Colonic mucosa (tissue), 4 donors: ENCODE data around the gene CMPK1. TPM values are rescaled to one million over a fixed set of nuclear protein-coding genes. Genes with fewer than 3 reads are reported as not detected.
"Not testable (repeated sequence)": the region's sequence is repeated elsewhere in the genome, so short reads cannot be mapped to it uniquely, and the experiment has no call there.

Source experiments
- DNase-seq: peaks from one replicate; pipeline ENCODE4 v3.0.0-alpha.2; 2020
- H3K27ac ChIP-seq: fragments of 200-600 bp; one replicate; pipeline ENCODE4 v1.8.0; 2021
- H3K27me3 ChIP-seq: fragments of 200-600 bp; one replicate; pipeline ENCODE4 v1.8.0; 2021
- H3K36me3 ChIP-seq: fragments of 200-600 bp; one replicate; pipeline ENCODE4 v1.8.0; 2021
- H3K4me1 ChIP-seq: fragments of 200-600 bp; one replicate; pipeline ENCODE4 v1.8.0; 2021; ENCODE audit warnings: mild to moderate bottlenecking
- H3K4me3 ChIP-seq: fragments of 200-600 bp; one replicate; pipeline ENCODE4 v1.8.0; 2021
- H3K9ac ChIP-seq, 2 donors: one replicate each; pipeline ENCODE4 v1.7.0; 2013; ENCODE audit warnings: control low read depth in 2 of 2, low read depth in 2 of 2, low read length in 2 of 2
- H3K9me3 ChIP-seq: fragments of 200-600 bp; one replicate; pipeline ENCODE4 v1.8.0; 2021
- CTCF ChIP-seq: fragments of 200-600 bp; IDR thresholded peaks from one replicate; pipeline ENCODE4 v1.8.0; 2022; ENCODE audit warnings: antibody characterized with exemption, mild to moderate bottlenecking
- intact Hi-C: fragments of 100-400 bp; cut with DNase I; formaldehyde crosslinking; loops from one replicate; pipeline ENCODE4 v1.14.1; 2022
- total RNA-seq, 2 donors: library from RNA; stranded (reverse); fragmentation: NEBNext Ultra II Directional in 1 of 2; extraction: Animal tissue kit (Norgen Biotek cat#: 25700) in 1 of 2; gene quantifications; one replicate each; pipeline ENCODE4 v1.2.1, GENCODE V29; 2021
- donor health status: healthy.
- donor health status: DM: no; HTN: no; CAD: no.
- donor health status: DM: no; HTN: no; CAD: no.

Gene CMPK1
- total RNA-seq, 2 donors from 2014 or later = 172 to 254 TPM

- no peak overlapping the region for H3K9ac ChIP-seq
- no peak for DNase-seq
- no peaks in the 10 kb centered on the region for H3K36me3 ChIP-seq
- H3K4me3 ChIP-seq = no peak overlapping the region
- no peaks in the 10 kb centered on the region for H3K27me3 ChIP-seq
- intact Hi-C loops = no loop called here
- H3K27ac ChIP-seq = no peak overlapping the region
- H3K4me1 ChIP-seq = no peaks in the 10 kb centered on the region
- no peaks in the 10 kb centered on the region for H3K9me3 ChIP-seq
- no peak for TF ChIP-seq CTCF
Observed at GRCh38 chr1:47338249-47339077, 4.9 kb downstream of the CMPK1 start.

- H3K27me3 ChIP-seq = no peaks in the 10 kb centered on the region
- no peak overlapping the region for H3K27ac ChIP-seq
- no peak for TF ChIP-seq CTCF
- H3K4me1 ChIP-seq = no peaks in the 10 kb centered on the region
- no peaks in the 10 kb centered on the region for H3K9me3 ChIP-seq
- no peaks in the 10 kb centered on the region for H3K36me3 ChIP-seq
- no peak overlapping the region for H3K9ac ChIP-seq
- DNase-seq = no peak
- intact Hi-C loops = no loop called here
- H3K4me3 ChIP-seq = no peak overlapping the region
Observed at GRCh38 chr1:47340227-47340626, 6.6 kb downstream of the CMPK1 start.

DNA sequence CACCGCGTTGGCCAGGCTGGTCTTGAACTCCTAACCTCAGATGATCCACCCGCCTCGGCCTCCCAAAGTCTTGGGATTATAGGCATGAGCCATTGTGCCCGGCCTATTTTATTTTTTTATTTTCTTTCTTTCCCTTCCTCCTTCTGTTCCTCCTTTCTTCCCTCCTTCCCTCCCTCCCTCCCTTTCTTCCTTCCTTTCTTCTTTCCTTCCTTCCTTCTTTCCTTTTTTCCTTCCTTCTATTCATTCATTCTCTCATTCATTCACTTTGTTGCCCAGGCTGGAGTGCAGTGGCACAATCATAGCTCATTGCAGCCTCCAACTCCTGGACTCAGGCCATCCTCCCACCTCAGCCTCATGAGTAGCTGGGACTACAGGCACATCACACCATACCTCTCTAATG lies 13.4 kb downstream of the CMPK1 start:
- H3K9me3 ChIP-seq, H3K4me1 ChIP-seq, H3K27ac ChIP-seq, H3K9ac ChIP-seq, H3K36me3 ChIP-seq, H3K4me3 ChIP-seq, H3K27me3 ChIP-seq, intact Hi-C loops, DNase-seq: not testable (repeated sequence)

GRCh38 chr1:47347735-47348134 lies 14.1 kb downstream of the CMPK1 start:
- H3K9me3 ChIP-seq = no peaks in the 10 kb centered on the region
- DNase-seq = no peak
- H3K36me3 ChIP-seq = no peaks in the 10 kb centered on the region
- H3K9ac ChIP-seq = no peak overlapping the region
- H3K27me3 ChIP-seq = no peaks in the 10 kb centered on the region
- no peak overlapping the region for H3K4me3 ChIP-seq
- intact Hi-C loops = no loop called here
- no peak for TF ChIP-seq CTCF
- no peaks in the 10 kb centered on the region for H3K4me1 ChIP-seq
- no peak overlapping the region for H3K27ac ChIP-seq

- no peak overlapping the region for H3K27ac ChIP-seq
- no peaks in the 10 kb centered on the region for H3K27me3 ChIP-seq
- no peaks in the 10 kb centered on the region for H3K36me3 ChIP-seq
- no peak for TF ChIP-seq CTCF
- no peak overlapping the region for H3K9ac ChIP-seq
- no peaks in the 10 kb centered on the region for H3K4me1 ChIP-seq
- no peaks in the 10 kb centered on the region for H3K9me3 ChIP-seq
- intact Hi-C loops = no loop called here
- no peak overlapping the region for H3K4me3 ChIP-seq
- DNase-seq = no peak
Observed at GRCh38 chr1:47348246-47348645, 14.7 kb downstream of the CMPK1 start.

DNA sequence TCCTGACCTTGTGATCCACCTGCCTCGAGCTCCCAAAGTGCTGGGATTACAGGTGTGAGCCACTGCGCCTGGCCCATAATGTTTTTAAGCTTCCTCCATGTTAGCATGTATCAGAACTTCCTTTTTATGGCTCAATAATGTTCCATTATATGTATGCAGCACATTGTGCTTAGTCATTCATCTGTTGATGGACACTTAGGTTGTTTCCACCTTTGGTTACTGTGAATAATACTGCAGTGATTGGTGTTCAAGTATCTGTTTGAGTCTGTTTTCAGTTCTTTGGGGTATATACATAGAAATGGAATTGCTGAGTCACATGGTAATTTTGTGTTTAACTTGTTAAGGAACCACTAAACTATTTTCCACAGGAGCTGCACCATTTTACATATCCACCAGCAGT lies 17.7 kb downstream of the CMPK1 start:
- no peak overlapping the region for H3K9ac ChIP-seq
- no peak for DNase-seq
- no peak overlapping the region for H3K4me3 ChIP-seq
- no peaks in the 10 kb centered on the region for H3K4me1 ChIP-seq
- H3K27ac ChIP-seq = no peak overlapping the region
- no peaks in the 10 kb centered on the region for H3K27me3 ChIP-seq
- intact Hi-C loops = no loop called here
- no peaks in the 10 kb centered on the region for H3K9me3 ChIP-seq
- TF ChIP-seq CTCF = no peak
- no peaks in the 10 kb centered on the region for H3K36me3 ChIP-seq
